CD14-positive monocyte (primary cell): ENCODE measurements around the gene COL24A1. TPM values are rescaled to one million over a fixed set of nuclear protein-coding genes. Genes with fewer than 3 reads are reported as not detected.
A peak's percentile ranks its signal among the peaks of the same experiment; 100 is the strongest.

ENCODE experiments used
- DNase-seq, 3 donors: peaks; one replicate each; pipeline ENCODE4 v3.0.0-alpha.2; 2011 to 2022
- H2AFZ ChIP-seq: 2 replicates; pipeline ENCODE4 v1.6.0; 2012; ENCODE audit warnings: mild to moderate bottlenecking, low read depth, low read length, inconsistent platforms; ENCODE audit not compliant: insufficient read depth, poor library complexity, severe bottlenecking
- H3K27ac ChIP-seq, 2 donors: 1 replicate in 1 of 2; 2 replicates in 1 of 2; pipeline ENCODE4 v1.5.1; 2012 to 2013; ENCODE audit warnings: low read length in 2 of 2, control low read depth in 1 of 2, inconsistent platforms in 1 of 2, low read depth in 1 of 2, mild to moderate bottlenecking in 1 of 2
- H3K27me3 ChIP-seq, 2 donors: one replicate each; pipeline versions ENCODE4 v1.6.0 to v1.6.1; 2011 to 2013; ENCODE audit warnings: low read length in 2 of 2; ENCODE audit not compliant: control insufficient read depth in 2 of 2, insufficient read depth in 2 of 2
- H3K36me3 ChIP-seq, 2 donors: replicated peaks in 1 of 2; 1 replicate in 1 of 2; 2 replicates in 1 of 2; pipeline versions ENCODE4 v1.5.1 to v1.6.1; 2012 to 2013; ENCODE audit warnings: low read length in 2 of 2, control low read depth in 1 of 2, inconsistent platforms in 1 of 2, mild to moderate bottlenecking in 1 of 2; ENCODE audit not compliant: insufficient read depth in 2 of 2, control insufficient read depth in 1 of 2
- H3K4me1 ChIP-seq, 2 donors: 1 replicate in 1 of 2; 2 replicates in 1 of 2; pipeline versions ENCODE4 v1.5.1 to v1.6.1; 2012 to 2013; ENCODE audit warnings: low read length in 2 of 2, control low read depth in 1 of 2, inconsistent platforms in 1 of 2, mild to moderate bottlenecking in 1 of 2, moderate library complexity in 1 of 2; ENCODE audit not compliant: insufficient read depth in 2 of 2, control insufficient read depth in 1 of 2
- H3K4me2 ChIP-seq: replicated peaks from 2 replicates; pipeline ENCODE3; 2012; ENCODE audit warnings: low read length, moderate library complexity, mild to moderate bottlenecking; ENCODE audit not compliant: poor library complexity, severe bottlenecking; ENCODE audit errors: extremely low read depth
- H3K4me3 ChIP-seq, 3 experiments: fragments of 200-600 bp in 1 of 3; sonication (generic) in 1 of 3; replicated peaks in 1 of 3; 1 replicate in 2 of 3; 2 replicates in 1 of 3; pipeline ENCODE4 v1.5.1; 2011 to 2013; ENCODE audit warnings: low read length in 3 of 3, mild to moderate bottlenecking in 3 of 3, control low read depth in 2 of 3, low read depth in 2 of 3, inconsistent platforms in 1 of 3, moderate library complexity in 1 of 3
- H3K79me2 ChIP-seq: 2 replicates; pipeline ENCODE4 v1.6.0; 2012; ENCODE audit warnings: mild to moderate bottlenecking, control low read depth, inconsistent platforms, low read length, moderate library complexity; ENCODE audit not compliant: insufficient read depth
- H3K9ac ChIP-seq: 2 replicates; pipeline ENCODE4 v1.6.0; 2017; ENCODE audit warnings: low read length, mild to moderate bottlenecking; ENCODE audit not compliant: insufficient read depth, poor library complexity, severe bottlenecking
- H3K9me3 ChIP-seq, 2 donors: replicated peaks in 1 of 2; 1 replicate in 1 of 2; 2 replicates in 1 of 2; pipeline versions ENCODE4 v1.5.1 to v1.6.1; 2012 to 2013; ENCODE audit warnings: low read length in 2 of 2, control low read depth in 1 of 2; ENCODE audit not compliant: control insufficient read depth in 1 of 2, insufficient read depth in 1 of 2
- H4K20me1 ChIP-seq: 2 replicates; pipeline ENCODE4 v1.6.0; 2012; ENCODE audit warnings: mild to moderate bottlenecking, low read length, control low read depth, moderate library complexity; ENCODE audit not compliant: insufficient read depth
- H3K27ac Mint-ChIP-seq, 7 donors: one replicate each; pipeline ENCODE4 v1.8.0; 2020; ENCODE audit warnings: mild to moderate bottlenecking in 7 of 7, mixed read lengths in 7 of 7, moderate library complexity in 6 of 7, inconsistent platforms in 2 of 7
- H3K27me3 Mint-ChIP-seq, 3 donors: one replicate each; pipeline ENCODE4 v1.8.0; 2021 to 2022; ENCODE audit warnings: low read depth in 3 of 3, mild to moderate bottlenecking in 3 of 3, mixed read lengths in 3 of 3, moderate library complexity in 3 of 3, inconsistent platforms in 1 of 3
- H3K36me3 Mint-ChIP-seq, 2 donors: one replicate each; pipeline ENCODE4 v1.8.0; 2020; ENCODE audit warnings: mixed read lengths in 2 of 2, inconsistent platforms in 1 of 2, mild to moderate bottlenecking in 1 of 2
- H3K4me1 Mint-ChIP-seq: one replicate; pipeline ENCODE4 v1.8.0; 2020; ENCODE audit warnings: mild to moderate bottlenecking, mixed read lengths
- H3K4me3 Mint-ChIP-seq, 2 donors: one replicate each; pipeline ENCODE4 v1.8.0; 2020; ENCODE audit warnings: mild to moderate bottlenecking in 2 of 2, mixed read lengths in 2 of 2, moderate library complexity in 1 of 2
- H3K9me3 Mint-ChIP-seq, 7 donors: one replicate each; pipeline ENCODE4 v1.8.0; 2020 to 2022; ENCODE audit warnings: mixed read lengths in 7 of 7, mild to moderate bottlenecking in 6 of 7, moderate library complexity in 6 of 7, inconsistent platforms in 2 of 7
- CTCF ChIP-seq: fragments of 200-600 bp; IDR thresholded peaks from one replicate; pipeline ENCODE4 v1.8.0; 2022; ENCODE audit warnings: antibody characterized with exemption, mild to moderate bottlenecking
- WGBS: methylation state at CpG from one replicate; pipeline ENCODE4 v1.1.5; 2013; ENCODE audit warnings: missing lambda C conversion rate; ENCODE audit not compliant: insufficient coverage; 5-methylcytosine and 5-hydroxymethylcytosine counted together
- intact Hi-C, 2 donors: fragments of 100-400 bp; cut with micrococcal nuclease; formaldehyde crosslinking; loops; one replicate each; pipeline versions ENCODE4 v1.15.0 to v1.15.1; 2023
- polyA plus RNA-seq, 3 donors: library from polyadenylated mRNA; depleted of rRNA in 1 of 3; unstranded in 2 of 3; stranded (reverse) in 1 of 3; fragments of 300-500 nt in 2 of 3; fragments of >200 nt in 1 of 3; fragmentation: Illumina TruSeq in 2 of 3; gene quantifications; 1 replicate in 2 of 3; 2 replicates in 1 of 3; pipeline ENCODE4 v1.2.3, GENCODE V29; 2012 to 2021

COL24A1 gene
- polyA plus RNA-seq, 3 donors, result 0.05 to 0.13 TPM; not detected in 1

GRCh38 chr1:86018283-86018923 is 138.2 kb downstream of the COL24A1 start:
- no peaks in the 10 kb centered on the region for H3K9me3 Mint-ChIP-seq
- Histone ChIP-seq H4K20me1 (no peaks in the 10 kb centered on the region), H3K9ac (no peak overlapping the region), H3K27ac (no peak overlapping the region), H3K4me3 (no peak overlapping the region), H3K9me3 (no peaks in the 10 kb centered on the region), H3K4me2 (no peak overlapping the region), H2AFZ (peak overlapping the region; percentile 0), H3K4me1 (no peaks in the 10 kb centered on the region), H3K36me3 (no peaks in the 10 kb centered on the region), H3K79me2 (no peaks in the 10 kb centered on the region), H3K27me3 (no peaks in the 10 kb centered on the region)
- peak in 1 of 3 donors; percentile 6 for DNase-seq
- no peak overlapping the region for H3K4me3 Mint-ChIP-seq
- H3K36me3 Mint-ChIP-seq, result peaks cover 0 to 2% of the 10 kb centered on the region in 2 donors
- intact Hi-C loops, result no loop called here
- peak; percentile 85 for TF ChIP-seq CTCF
- WGBS, result no CpG with 5 or more reads among the region's 2 CpGs
- no peak overlapping the region for H3K27ac Mint-ChIP-seq
- no peaks in the 10 kb centered on the region for H3K4me1 Mint-ChIP-seq
- H3K27me3 Mint-ChIP-seq, result no peaks in the 10 kb centered on the region

- Mint-ChIP-seq H3K4me3 (no peak overlapping the region), H3K27me3 (no peaks in the 10 kb centered on the region), H3K4me1 (no peaks in the 10 kb centered on the region), H3K36me3 (peaks cover 0 to 2% of the 10 kb centered on the region in 2 donors), H3K9me3 (no peaks in the 10 kb centered on the region), H3K27ac (no peak overlapping the region)
- no peak overlapping the region for H2AFZ ChIP-seq
- no CpG with 5 or more reads among the region's 2 CpGs for WGBS
- TF ChIP-seq CTCF, result no peak
- H3K27ac ChIP-seq, result no peak overlapping the region
- no peaks in the 10 kb centered on the region for H4K20me1 ChIP-seq
- no peak overlapping the region for H3K4me2 ChIP-seq
- no peaks in the 10 kb centered on the region for H3K9me3 ChIP-seq
- no peaks in the 10 kb centered on the region for H3K79me2 ChIP-seq
- intact Hi-C loops, result no loop called here
- H3K36me3 ChIP-seq, result no peaks in the 10 kb centered on the region
- no peaks in the 10 kb centered on the region for H3K27me3 ChIP-seq
- H3K4me1 ChIP-seq, result no peaks in the 10 kb centered on the region
- DNase-seq, result no peak
- H3K4me3 ChIP-seq, result no peak overlapping the region
- no peak overlapping the region for H3K9ac ChIP-seq
These were observed 140.4 kb downstream of the COL24A1 start for GRCh38 chr1:86016076-86016759.
